AG08396 (cell line): Measurements from ENCODE around the gene CLEC1A.
"Not testable (repeated sequence)": the region's sequence is repeated elsewhere in the genome, so short reads cannot be mapped to it uniquely, and the experiment has no call there.

Source experiments
- DNase-seq: peaks from one replicate; pipeline ENCODE4 v3.0.0; 2012; ENCODE audit warnings: low spot score, mixed read lengths

The CLEC1A gene

GRCh38 chr12:10042167-10042566, 56.6 kb downstream of the CLEC1A start:
- DNase-seq, result no peak

GRCh38 chr12:10033783-10034545, 64.8 kb downstream of the CLEC1A start:
- DNase-seq, result no peak

GRCh38 chr12:10031771-10032175, 67.0 kb downstream of the CLEC1A start:
- peak; percentile 76 for DNase-seq

GRCh38 chr12:10031321-10031720, 67.5 kb downstream of the CLEC1A start:
- no peak for DNase-seq

GRCh38 chr12:10030446-10030845, 68.3 kb downstream of the CLEC1A start, which contains the start of gene CLEC9A:
TSS of gene CLEC9A (plus strand) at chr12:10030682. CDS start at chr12:10052688, 22,006 bp downstream.
- DNase-seq, result no peak

- peak; percentile 15 for DNase-seq
Observed at GRCh38 chr12:10027721-10028120, 71.1 kb downstream of the CLEC1A start.

GRCh38 chr12:10027311-10027710, 71.5 kb downstream of the CLEC1A start:
- no peak for DNase-seq

- DNase-seq, result not testable (repeated sequence)
Observed at GRCh38 chr12:10026666-10027065, 72.1 kb downstream of the CLEC1A start.

GRCh38 chr12:10025236-10025635, 73.5 kb downstream of the CLEC1A start:
- DNase-seq, result no peak

GRCh38 chr12:10021342-10021741, 77.4 kb downstream of the CLEC1A start:
- DNase-seq, result no peak
